ENCODE results near the gene E2F3.
A peak's percentile ranks its signal among the peaks of the same experiment; 100 is the strongest.

E2F3 gene

DNA sequence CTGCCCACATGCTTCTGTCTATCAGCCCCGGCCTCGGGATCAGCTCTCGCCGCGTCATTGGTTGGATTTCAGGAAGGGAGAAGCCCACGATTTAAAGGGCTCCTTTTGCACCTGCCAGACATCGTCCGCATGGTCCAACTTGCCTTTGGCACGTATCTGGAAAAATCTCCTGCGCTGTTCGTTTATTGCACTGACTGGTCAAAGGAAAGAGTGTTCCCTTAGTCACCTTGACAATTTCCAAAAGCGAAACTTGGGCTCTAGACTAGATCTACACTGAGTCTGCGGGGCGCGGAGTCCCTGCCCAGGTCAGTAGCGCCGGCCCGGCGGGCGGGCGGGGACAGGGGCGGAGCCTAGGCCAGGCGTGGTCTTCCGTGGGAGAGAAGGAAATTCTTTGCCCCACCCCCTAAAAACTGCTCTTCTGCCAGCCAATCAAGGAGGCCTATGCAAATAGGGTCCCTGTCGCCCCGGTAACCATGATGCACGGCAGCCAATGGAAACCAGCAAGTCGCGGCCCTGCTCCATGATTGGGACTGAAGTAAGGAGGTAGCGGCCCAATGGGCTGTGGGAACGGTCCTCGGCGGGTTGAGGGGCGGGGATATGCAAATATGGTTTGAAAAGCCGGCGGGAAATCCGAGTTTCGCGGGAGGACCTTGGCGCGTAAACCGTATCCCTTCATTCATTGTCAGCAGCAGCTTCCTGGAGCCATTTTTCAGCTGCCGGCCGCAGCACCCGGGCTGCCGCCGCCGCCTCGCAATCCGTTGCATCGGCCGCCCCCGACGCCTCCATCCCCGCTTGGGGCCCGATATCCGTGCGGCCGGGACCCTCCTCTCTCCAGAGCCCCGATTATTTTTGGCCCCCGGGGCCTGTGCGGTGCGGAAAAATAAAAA lies at the start of gene E2F3:
Gene E2F3, plus strand, starts transcription at position 675 of the 887 bp plus-strand sequence. CDS start 354 bp downstream, outside the sequence.
- DNase-seq, result peak; percentile 100

DNA sequence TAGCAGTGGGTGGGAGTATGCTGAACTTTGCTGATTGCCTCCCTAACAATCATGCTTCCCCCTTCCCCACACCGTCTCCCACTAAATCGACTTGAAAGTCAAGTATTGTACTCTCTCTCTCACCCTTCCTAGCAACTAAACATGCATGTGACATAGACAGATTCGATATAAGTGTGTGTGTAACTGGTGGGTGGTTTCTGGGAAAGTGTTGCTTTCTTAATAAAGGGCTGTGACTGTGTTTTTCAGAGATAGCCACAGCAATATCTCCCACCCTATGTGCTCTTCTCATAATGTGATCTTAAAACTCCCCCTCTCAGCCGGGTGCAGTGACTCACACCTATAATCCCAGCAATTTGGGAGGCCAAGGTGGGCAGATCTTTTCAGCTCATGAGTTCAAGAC lies 49.3 kb upstream of the E2F3 start:
- no peak for DNase-seq

DNA sequence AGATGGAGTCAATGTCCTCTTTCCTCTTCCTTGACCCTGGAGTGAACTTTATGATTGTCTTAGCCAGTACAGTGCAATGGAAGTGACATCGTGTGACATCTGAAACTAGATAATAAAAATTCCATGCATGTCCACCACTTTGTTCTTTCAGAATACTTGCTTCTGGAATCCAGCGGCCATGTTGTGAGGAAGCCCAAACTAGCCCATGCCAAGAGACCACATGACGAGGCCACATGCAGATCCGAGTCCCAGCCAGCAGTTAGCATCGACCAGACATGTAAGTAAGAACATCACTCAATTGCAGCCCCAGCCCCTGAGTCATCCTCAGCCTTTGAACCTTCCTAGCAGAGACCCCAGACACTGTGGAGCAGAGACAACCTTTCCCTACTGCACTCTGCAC lies 48.5 kb upstream of the E2F3 start:
- DNase-seq, result no peak

DNA sequence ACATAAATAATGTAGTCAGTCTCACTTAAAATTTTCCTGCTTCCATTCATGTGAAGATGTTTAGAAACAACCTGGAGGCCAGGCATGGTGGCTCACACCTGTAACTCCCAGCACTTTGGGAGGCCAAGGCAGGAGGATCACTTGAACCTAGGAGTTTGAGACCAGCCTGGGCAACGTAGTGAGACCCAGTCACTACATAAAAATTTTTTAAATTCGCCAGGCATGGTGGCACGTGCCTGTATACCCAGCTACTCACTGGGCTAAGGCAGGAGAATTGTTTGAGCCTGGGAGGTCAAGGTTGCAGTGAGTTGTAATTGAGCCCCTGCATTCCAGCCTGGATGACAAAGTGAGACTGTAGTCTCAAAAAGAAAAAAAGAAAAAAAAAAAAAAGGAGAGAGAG lies 47.3 kb upstream of the E2F3 start:
- DNase-seq, result no peak

DNA sequence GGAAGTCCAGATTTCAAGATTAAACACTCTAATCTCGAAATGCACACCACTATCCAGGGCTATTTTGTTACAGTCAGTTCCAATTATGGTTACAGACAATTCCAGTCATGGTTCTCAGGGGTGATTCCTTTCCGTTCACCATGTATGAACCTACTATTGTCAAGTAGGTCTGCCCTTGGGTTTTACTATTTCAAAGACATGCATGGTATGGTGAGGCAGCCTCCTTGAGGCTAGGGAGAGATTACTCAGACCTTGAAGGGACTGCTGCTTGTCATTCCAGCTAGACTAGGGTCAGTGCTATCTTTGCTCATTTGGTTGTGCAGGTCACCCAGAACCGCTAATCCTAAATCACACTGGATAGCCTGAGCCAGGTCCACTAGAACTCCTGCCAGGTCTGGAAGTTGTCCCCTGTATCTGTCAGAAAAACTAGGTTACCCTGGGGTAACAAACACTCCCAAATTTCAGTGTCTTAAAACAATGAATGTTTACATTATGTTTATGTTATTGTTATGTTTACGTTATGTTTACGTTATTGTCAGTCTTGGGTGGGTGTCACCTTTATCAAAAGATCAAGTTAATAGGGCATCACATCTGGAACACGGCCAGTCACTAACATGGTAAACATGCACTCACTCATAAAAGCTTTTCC lies 41.1 kb upstream of the E2F3 start:
- DNase-seq, result no peak

DNA sequence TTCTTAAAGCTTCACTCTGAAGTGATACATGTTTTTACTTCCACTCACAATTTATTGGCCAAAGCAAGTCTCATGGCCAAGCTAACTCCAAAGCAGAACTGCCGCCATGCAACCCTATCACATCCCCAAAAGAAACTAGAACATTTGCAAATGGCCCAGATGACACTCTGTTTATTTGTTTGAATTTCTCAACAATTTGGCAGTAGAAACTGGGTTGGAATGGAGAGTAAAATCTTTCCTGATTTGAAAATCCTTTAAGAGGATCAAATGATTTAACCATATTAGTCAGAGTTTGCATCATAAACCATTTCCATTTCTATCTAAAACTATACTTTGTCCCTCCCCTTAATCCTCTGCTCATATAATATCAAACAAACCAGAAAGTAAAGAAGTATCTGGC lies 39.1 kb upstream of the E2F3 start:
- DNase-seq, result no peak

DNA sequence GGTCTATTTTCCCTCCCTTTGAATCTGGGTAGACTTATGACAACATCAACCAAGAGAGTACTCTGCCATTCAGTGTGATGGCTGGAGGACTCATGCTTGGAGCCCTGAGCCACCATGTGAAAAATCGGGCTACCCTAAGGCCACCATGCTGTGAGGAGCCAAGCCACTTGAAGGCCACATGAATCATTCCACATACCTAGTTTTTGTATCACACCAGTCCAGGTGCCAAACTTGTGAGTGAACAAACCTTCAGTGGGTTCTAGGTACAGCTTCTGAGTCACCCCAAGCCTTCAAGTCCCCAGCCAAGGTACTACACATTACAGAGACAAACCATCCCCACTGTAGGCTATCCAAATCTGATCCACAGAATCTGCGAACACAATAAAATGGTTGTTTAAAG lies 37.4 kb upstream of the E2F3 start:
- no peak for DNase-seq

DNA sequence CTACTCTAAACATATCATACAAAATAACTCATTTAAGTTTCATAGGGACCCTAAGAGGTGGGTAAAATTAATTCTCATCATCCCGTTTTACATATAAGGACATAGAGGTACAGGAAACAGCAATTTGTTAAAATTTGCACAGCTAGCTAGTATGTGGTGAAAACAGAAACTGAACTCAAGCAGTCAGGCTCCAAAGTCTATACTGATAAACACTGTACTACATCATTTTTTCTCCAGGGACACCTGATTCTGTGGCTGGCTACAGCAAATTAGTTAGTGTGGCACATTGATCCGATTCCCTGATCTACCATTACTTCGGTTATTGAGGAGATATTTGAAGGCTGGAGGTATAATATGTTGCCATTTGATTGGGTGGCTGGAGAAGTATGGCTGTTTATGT lies 36.2 kb upstream of the E2F3 start:
- no peak for DNase-seq

DNA sequence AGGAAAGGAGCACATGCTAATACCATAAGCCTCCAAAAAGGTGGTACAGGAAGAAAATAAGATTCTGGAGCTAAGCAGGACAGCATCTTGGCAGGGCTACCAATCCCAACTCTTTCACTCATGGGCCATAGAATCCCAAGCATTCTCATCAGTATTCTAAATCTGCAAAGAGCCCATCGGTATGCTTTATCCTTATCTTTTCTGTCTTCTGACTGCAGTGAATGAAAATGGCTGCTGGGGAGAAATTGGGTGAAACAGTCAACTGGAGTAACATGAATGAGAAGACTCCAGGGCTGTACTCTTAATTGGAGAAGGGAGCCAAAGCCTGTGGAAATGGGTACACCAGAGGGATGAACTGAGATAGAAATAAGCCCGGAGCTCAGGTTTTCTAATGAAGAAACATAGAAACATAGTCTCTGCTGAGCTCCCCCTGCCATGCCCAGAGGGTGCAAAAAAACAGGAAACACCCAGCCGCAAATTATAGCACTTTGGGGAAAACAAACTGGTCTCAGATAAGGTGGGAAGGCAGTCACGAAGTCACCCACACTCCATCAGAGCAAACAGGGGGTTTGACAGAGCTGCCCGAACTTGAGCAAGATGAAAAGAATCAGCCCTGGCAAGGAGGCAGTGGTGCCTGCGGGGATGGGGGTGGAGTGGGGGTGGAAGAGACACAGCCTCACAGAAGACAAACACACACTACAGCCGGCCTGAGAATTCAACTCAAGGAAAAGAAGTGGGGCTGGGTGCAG lies 35.4 kb upstream of the E2F3 start:
- no peak for DNase-seq

DNA sequence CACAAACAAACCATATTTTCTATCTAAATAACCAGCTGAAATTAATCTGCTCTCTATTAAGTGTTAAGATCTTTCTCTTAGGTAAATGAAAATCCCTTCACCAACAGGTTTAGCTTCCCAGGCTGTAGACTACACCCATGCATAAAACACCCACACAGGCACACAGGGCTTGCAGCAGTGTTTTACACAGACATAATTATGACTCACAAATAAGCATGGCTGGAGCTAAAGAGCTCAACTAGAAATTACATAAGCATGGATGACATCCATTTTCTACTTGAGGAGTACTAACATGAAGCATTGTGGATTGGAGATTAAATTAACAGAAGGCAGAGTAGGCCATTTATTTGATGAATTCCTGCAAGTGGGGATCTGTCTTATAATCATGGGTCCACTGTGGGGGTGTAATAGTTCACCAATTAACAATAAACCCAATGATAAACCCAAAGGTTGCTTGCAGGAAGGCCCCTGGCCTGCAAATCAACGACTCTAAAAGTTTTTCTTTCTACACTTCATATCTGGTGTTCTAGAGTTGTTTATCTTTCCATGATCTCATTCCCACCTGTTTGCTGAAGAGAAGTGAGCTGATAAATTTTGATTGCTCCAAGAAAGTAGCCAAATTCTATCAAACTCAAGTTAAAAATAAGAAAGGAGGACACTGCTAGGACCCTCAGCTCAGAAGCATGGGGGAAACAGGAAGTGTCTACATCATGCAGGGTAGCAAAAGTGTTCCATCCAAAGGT lies 33.8 kb upstream of the E2F3 start:
- no peak for DNase-seq

DNA sequence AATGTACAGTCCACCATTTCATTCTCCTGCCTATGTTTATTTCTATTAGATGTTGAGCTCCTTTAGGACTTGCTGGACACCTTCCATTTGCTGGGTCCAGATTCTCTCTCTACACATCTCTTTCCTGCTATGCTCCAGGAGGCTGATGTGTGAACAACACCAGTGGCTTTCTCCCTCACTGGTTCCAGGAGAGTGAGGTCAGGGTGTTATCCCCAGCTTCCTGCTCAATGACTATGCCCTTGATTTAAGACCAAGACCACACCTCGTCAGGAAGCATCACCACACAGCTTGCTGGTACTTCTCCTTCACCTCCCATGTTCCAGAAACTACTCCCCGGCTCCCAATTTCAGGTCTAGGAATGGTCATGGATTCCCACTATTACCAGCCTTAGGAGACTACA lies 31.3 kb upstream of the E2F3 start:
- DNase-seq, result no peak

DNA sequence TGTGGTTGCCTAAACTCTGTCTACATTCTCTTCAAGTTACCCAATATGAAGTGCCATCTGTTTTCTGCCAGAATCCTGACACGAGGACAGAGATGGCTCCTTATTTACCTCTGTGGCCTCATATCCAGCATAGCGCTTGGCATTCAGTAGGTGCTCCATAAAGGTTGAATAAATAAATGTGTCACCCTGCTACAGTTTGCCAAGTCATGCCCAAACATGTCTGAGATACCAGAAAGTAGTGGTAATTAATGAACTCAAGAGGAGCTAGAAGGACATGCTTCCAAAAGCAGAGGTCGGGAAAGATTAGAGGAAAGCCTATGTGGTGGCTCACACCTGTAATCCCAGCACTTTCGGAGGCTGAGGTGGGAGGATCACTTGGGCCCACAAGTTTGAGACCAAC lies 30.9 kb upstream of the E2F3 start:
- no peak for DNase-seq

DNA sequence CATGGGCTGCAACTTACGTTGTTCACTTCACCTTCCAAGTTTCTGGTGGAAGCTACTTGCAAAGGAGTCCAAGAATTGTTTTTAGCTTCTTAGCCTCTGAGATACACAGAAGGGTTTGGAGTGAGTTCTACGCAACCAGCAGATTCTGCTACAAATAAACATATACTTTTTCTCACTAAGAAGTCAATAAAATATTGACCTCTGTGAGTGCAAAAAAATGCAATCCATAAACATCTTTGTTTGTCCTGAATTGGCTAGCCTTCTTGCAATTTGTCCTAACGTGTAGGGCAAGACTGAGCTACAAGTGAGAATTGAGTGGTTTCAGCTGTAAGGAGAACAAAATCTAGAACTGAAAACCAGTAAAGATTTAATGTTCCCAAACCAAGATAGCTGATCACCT lies 26.2 kb upstream of the E2F3 start:
- DNase-seq, result no peak

DNA sequence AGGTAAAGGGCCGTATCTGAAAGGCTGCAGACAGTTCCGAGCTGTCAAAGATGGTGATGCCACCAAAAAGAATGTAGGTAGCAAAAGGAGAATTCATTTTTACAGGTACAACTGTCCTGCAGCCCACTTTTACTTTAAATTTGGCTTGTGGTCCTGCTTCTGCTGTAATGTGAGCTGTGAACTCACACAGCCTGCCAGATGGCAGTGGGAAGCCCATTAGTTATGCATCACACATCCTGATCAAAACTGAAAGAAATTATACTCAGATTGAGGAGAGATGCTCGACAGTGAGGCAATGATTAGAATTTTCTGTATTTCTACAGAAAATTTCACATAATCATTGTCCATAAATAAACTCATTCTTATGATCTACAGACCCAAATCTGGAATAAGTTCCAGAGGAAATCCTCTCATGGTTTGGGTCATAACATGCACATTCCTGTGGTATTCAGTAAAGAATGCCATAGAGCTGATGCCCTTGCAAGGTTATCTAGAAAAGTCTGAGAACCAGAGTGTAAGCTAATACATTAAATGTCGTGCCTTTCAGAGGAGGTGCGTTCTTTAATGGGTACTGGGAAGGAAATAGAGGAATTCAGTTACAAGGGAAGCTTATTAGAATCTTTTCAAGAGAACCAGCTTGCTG lies 23.9 kb upstream of the E2F3 start:
- peak; percentile 87 for DNase-seq

DNA sequence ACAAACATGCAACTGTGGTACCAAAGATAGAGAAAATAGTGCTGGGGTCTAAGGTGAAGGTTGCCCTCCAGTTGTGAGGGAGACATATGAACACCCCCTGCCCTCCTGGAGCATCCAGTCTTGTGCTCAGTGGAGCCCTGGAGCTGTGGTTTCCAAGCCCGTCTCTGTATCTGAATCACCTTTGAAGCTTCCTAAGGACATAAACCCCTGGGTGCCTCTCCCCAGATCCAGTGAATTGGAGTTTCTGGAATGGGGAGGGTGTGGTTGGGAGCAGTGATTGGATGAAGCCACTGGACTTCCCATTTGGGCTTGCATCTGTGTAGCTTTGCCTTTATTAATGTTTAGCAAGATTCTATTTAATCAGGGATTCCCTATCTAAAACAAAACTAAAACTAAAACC lies 22.4 kb upstream of the E2F3 start:
- DNase-seq, result peak; percentile 44

DNA sequence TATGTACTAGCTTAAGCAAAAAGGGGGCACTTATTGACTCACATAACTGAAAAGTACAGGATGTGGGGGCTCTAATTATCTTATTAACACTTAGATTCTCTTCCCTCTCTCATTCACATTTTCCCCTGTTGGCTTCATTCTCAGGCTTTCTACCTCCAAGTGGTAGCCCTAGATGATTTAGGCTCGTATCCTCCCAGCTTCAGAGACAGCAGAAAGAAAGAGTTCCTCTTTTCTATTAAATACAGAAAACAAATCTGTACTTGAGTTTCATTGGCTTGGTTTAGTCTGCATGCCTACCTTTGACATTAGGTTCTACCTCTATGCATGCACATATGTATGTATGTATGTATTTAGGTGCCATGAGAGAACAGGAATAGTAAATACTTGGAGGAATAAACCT lies 15.5 kb upstream of the E2F3 start:
- DNase-seq, result no peak

DNA sequence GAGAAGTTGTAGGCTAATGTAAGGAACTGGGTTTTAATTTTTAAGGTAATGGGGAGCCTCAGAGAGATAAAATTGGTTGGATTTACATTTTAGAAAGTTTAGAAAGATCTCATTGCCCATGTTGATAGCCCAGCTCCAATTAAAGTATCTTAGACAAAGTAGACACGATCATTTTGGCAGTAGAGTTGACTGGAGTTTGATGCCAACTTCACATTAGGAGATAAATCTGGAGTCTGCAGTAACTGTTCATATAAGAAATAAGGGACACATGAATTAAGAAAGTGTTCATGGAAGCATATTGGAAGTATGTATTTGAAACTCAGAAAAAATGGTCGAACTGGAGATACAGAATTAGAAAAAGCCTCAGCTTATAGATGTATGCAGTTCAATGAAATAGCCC lies 12.6 kb upstream of the E2F3 start:
- no peak for DNase-seq

DNA sequence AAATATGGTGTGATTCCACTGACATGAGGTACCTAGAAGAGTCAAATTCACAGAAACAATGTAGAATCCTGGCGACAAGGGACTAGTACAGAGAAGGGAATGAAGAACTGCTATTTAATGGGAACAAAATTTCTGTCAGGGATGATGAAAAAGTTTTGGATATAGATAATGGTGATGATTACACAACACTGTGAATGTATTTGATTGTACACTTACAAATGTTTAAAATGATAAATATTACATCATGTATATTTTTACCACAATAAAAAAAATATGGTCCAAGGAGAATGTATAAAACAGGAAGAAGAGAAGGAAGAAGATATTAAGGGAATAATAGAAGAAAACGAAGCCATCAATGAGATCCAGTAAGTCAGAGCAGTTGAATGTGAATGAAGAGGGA lies 8.4 kb upstream of the E2F3 start:
- no peak for DNase-seq

DNA sequence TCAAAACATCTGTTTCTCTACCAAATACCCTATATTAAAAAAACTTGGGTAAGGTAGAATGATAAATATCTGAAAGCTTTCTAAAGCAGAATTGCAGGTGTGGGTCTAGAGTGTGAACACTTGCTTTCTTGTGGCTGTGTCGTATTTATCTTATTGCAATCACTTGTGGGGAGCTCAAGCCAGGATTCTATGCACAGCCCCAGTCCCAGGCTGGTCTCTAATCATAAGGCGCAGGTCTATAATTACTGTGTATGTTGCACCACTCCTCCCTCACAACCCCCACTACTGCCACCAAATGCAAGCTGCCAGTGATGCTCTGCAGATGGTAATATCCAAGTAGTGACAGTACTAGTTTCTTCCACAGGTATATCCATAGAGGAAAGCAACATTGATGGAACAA lies 2.2 kb upstream of the E2F3 start:
- no peak for DNase-seq

DNA sequence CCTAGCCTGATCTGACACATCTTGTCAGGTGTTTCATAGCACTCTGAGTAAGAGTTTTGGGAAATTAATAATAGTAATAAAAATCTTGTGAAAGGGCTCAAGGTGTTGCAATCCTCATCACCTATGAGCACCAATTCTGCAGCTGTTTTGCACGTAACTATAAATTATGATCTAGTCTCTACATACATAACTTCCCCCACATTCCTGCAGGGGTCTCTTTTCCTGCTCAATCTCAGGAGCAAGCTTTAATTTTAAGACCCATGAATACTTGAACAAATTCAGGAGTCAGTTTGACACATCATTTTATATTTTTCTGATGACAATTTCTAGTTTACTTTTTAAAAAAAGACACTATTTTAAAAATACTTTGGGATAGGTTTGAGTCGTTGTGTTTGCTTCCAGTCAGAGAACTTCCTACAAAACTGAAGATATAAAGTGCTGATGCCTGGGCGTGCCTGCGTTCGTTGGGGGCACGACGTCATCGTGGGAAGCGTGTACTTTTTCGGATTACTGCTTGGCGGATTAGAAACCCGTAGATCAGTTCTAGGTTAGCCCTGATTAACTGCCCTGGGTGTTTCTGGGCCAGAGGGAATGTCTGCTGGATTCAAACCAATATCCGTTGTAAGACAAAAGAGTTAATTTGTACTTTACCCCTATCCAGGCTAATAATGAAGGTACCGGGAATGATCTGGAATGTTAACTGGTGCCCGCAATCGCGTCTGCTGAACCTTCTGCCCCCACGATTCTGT lies 1.0 kb upstream of the E2F3 start:
- DNase-seq, result peak; percentile 35

DNA sequence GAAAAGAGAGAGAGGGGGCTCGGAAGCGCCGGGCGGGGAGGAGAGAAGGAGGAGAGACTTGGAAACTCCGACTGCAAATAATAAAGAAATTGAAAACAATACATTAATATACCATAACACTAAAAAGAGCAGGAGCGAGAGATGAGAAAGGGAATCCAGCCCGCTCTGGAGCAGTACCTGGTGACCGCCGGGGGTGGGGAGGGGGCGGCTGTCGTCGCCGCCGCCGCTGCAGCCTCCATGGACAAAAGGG lies 338 bp downstream of the E2F3 start:
- DNase-seq, result no peak

Measured in EL (cell line).